NB4 (cell line): ENCODE measurements around the gene HSF2.

Experiments
- CTCF ChIP-seq: IDR thresholded peaks from one replicate; pipeline ENCODE4 v1.5.1; 2012; ENCODE audit warnings: low read depth, low read length
- POLR2A ChIP-seq: IDR thresholded peaks from 2 replicates; pipeline ENCODE4 v1.6.1; 2011; ENCODE audit warnings: mild to moderate bottlenecking; ENCODE audit not compliant: insufficient read length; ENCODE audit errors: extremely low read depth

GRCh38 chr6:122372647-122373046 is 26.8 kb upstream of the HSF2 start:
- TF ChIP-seq CTCF (no peak), POLR2A (no peak)
